ENCODE measurements around the gene PECR.

PECR gene

DNA sequence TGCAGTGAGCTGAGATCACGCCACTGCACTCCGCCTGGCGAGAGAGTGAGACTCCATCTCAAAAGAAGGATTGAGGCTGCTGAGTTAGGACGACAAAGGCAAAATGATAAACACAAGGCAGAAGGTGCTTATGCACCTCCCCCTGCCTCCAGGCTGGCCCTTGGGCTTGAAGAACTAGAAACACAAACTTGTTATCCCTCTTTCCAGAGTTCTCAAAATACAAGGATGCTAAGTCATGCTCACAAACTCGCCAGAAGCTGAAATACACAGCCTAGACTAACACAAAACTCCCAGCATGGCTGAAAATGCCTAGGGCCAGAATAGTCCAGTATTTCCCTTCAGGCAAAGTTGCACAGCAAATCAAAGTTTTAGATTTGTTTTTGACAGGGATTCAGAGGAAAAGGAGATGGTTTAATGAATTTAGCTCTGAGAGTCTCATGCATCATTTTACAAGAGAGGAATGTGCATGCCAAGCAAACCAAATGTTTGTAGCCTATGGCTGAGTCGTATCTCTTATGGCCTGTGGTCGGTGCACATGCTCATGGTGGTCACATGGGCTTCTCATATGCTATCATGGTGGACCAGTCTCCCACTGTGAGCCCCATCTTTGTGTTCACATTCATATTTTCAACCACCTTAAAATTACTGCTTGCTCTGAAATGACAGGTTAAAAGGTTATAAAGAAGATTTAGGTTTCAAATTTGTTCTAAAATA lies 52.0 kb downstream of the PECR start:
- DNase-seq (ENCODE audit: extremely low read depth, low read depth), result no peak
- TF ChIP-seq, protein P1, sequence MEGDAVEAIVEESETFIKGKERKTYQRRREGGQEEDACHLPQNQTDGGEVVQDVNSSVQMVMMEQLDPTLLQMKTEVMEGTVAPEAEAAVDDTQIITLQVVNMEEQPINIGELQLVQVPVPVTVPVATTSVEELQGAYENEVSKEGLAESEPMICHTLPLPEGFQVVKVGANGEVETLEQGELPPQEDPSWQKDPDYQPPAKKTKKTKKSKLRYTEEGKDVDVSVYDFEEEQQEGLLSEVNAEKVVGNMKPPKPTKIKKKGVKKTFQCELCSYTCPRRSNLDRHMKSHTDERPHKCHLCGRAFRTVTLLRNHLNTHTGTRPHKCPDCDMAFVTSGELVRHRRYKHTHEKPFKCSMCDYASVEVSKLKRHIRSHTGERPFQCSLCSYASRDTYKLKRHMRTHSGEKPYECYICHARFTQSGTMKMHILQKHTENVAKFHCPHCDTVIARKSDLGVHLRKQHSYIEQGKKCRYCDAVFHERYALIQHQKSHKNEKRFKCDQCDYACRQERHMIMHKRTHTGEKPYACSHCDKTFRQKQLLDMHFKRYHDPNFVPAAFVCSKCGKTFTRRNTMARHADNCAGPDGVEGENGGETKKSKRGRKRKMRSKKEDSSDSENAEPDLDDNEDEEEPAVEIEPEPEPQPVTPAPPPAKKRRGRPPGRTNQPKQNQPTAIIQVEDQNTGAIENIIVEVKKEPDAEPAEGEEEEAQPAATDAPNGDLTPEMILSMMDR (IDR thresholded peaks at IDR 0.05; ENCODE audit: low read depth, low read length), result no peak

DNA sequence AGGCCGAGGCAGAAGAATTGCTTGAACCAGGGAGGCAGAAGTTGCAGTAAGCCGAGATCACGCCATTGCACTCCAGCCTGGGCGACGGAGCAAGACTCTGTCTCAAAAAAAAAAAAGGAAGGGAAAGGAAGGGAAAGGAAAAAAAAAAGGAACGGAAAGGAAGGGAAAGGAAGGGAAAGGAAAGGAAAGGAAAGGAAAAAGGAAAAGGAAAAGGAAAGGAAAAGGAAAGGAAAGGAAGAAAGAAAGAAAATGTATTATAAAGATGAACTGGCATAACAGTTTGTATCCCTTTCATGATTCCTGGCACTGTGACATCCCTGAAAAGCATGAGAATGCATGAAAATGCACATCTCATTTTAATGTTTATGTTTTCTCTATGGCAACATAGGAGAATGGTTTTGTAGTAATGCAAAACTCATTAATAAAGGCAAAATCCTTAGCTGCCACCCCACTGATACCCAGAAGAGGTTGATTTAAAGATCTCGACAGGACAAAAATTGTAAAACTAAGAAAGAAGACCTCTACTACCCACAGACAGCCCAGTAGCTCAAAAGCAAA lies 56.8 kb downstream of the PECR start:
- TF ChIP-seq, protein P1 (IDR thresholded peaks at IDR 0.05; ENCODE audit: low read depth, low read length), result no peak
- no peak for DNase-seq (ENCODE audit: extremely low read depth, low read depth)

DNA sequence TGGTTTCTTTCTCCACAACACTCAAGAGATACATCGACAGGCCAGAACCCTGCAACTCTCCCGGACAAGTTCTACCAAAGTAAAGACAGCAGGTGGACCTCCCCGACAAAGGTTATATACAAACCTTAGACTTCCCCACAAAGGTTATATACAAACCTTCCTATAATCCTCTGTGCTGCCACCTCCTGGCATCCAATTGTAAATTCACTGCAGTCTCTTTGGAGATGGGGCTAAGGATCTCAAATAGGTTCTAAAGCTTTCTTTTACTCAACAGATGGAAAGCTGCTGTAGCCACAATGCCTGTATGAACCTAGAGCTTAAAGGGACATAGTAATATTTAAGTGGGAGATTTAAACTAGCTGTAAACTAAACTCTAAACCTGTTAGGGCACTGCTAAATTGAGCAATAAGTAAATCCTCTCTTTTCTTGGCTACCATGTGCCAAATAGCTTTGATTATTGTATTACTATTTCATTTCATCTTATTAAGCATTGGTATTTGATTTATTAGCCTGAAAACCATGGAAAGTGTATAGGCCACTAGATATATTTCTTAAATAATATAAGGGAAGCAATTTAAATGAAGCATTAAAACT lies 58.5 kb downstream of the PECR start:
- TF ChIP-seq, protein P1 (IDR thresholded peaks at IDR 0.05; ENCODE audit: low read depth, low read length), result peak; percentile 77

DNA sequence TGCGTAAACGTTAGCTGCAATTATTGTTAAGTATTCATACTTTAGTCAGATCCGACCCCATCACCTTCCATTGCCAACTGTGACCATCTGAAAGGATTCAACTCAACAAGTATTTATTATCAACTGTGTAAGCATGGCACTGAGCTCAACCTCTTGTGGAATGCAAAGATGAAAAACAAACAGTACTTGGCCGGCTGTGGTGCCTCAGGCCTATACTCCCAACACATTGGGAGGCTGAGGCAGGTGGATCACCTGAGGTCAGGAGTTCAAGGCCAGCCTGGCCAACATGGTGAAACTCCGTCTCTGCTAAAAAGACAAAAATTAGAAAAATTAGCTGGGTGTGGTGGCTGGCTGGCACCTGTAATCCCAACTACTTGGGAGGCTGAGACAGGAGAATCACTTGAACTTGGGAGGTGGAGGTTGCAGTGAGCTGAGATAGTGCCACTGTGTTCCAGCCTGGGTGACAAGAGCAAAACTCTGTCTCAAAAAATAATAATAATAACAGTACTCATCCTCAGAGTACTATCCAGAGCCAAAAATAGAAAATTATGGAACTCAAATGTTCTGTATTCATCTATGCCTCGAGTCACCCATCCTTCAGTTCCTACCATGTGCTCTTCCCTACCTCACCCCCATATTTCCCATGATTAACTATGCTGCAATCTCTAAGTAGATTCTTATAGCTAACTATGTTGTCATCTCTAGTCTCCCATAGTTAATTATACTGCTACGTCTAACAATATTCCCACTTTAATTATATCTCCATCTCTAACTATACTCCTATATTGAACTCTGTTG lies 59.6 kb downstream of the PECR start:
- DNase-seq (ENCODE audit: extremely low read depth, low read depth), result no peak
- TF ChIP-seq, protein P1 (IDR thresholded peaks at IDR 0.05; ENCODE audit: low read depth, low read length), result no peak

More for the DNA sequence above, 58.5 kb downstream of the PECR start:
- no peak for DNase-seq (ENCODE audit: extremely low read depth, low read depth)

DNA sequence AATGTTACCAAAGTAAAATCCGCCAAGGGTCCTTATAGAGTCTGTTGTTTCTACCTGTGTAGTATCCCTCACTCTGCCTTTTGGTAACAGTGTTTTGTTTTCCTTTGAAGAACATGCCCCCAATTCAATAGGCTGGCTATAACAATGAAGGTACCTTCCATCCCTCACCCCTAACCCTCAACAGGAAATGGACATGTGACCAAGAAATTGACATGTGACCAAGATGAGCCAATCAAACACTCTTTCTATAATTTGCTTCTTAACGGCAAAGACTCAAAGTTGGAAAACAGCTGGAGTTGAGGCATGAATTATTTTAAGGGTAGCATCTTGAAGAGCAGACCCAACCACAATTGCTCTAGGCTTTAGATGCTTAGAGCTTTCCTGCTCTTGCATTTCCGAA lies 62.9 kb downstream of the PECR start:
- TF ChIP-seq, protein P1 (IDR thresholded peaks at IDR 0.05; ENCODE audit: low read depth, low read length), result no peak
- no peak for DNase-seq (ENCODE audit: extremely low read depth, low read depth)

DNA sequence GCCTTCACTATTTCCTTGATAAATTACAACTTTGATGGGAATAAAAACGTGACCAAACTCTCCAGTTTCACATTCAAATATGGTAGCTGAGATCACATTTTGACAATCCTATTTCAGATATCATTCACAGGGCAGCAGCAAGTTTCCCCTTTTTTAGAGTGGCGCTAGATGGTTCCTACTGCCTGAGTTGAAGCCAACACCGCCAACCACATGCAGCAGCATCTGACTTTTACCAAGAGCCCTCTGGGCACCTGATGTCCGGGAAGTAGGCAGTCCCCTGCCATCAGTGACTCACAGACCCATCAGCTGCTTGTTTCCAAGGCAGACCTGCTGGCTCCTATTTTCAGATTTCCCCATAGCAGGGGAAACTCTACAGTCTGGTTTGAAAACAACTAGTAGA lies 64.2 kb downstream of the PECR start:
- DNase-seq (ENCODE audit: extremely low read depth, low read depth), result no peak
- TF ChIP-seq, protein P1 (IDR thresholded peaks at IDR 0.05; ENCODE audit: low read depth, low read length), result no peak

Measured in AG09319 (cell line).